Body of pancreas (tissue), 4 donors: Measurements from ENCODE around the gene DMRTB1. TPM values are rescaled to one million over a fixed set of nuclear protein-coding genes. Genes with fewer than 3 reads are reported as not detected.

Experiments used
- ATAC-seq: fragments of 150-250 bp; one replicate; pipeline ENCODE4 v1.9.1; 2016
- DNase-seq, 4 donors: peaks; one replicate each; pipeline ENCODE4 v3.0.0-alpha.2; 2019
- H3K27ac ChIP-seq, 4 donors: fragments of 200-600 bp; sonication (generic); 1 replicate in 3 of 4; 2 replicates in 1 of 4; pipeline versions ENCODE4 v1.5.1 to v1.6.1; 2016 to 2019; ENCODE audit warnings: mild to moderate bottlenecking in 1 of 4, mixed read lengths in 1 of 4, moderate library complexity in 1 of 4
- H3K27me3 ChIP-seq, 2 donors: fragments of 200-600 bp; sonication (generic); one replicate each; pipeline ENCODE4 v1.6.0; 2016; ENCODE audit warnings: mild to moderate bottlenecking in 1 of 2
- H3K36me3 ChIP-seq, 2 donors: fragments of 200-600 bp; sonication (generic); replicated peaks in 1 of 2; 2 replicates each; pipeline ENCODE4 v1.5.1; 2016; ENCODE audit warnings: low read depth in 2 of 2; ENCODE audit not compliant: insufficient read depth in 1 of 2
- H3K4me1 ChIP-seq: fragments of 200-600 bp; sonication (generic); one replicate; pipeline ENCODE4 v1.6.0; 2016
- H3K4me3 ChIP-seq, 2 donors: fragments of 200-600 bp; sonication (generic); 1 replicate in 1 of 2; 2 replicates in 1 of 2; pipeline ENCODE4 v1.5.1; 2016 to 2019
- H3K9me3 ChIP-seq, 3 donors: fragments of 200-600 bp; sonication (generic); 1 replicate in 2 of 3; 2 replicates in 1 of 3; pipeline ENCODE4 v1.5.1; 2016
- POLR2A ChIP-seq, 3 donors: fragments of 450-650 bp; IDR thresholded peaks; one replicate each; pipeline ENCODE4 v1.6.1; 2016; ENCODE audit warnings: antibody characterized with exemption in 3 of 3, mild to moderate bottlenecking in 2 of 3
- WGBS, 2 donors: methylation state at CpG; one replicate each; pipeline ENCODE4 v1.1.5; 2017; 5-methylcytosine and 5-hydroxymethylcytosine counted together
- intact Hi-C: fragments of 100-400 bp; cut with DNase I; formaldehyde crosslinking; loops from one replicate; pipeline ENCODE4 v1.15.1; 2023
- total RNA-seq, 2 donors: library from RNA; depleted of rRNA; stranded (reverse); fragments of >200 nt; gene quantifications; one replicate each; pipeline ENCODE4 v1.1.0, GENCODE V29; 2016
- TF ChIP-seq, protein P1 (sequence below), 7 experiments: fragments of 450-650 bp in 4 of 7; fragments of 200-600 bp in 3 of 7; sonication (generic) in 3 of 7; IDR thresholded peaks; one replicate each; pipeline ENCODE4 v1.5.1; 2016 to 2019; ENCODE audit warnings: antibody characterized with exemption in 7 of 7

DMRTB1 gene
- total RNA-seq, 2 donors from 2014 or later: not detected

GRCh38 chr1:53449021-53449420, 10.2 kb upstream of the DMRTB1 start:
- WGBS, 2 donors: 61 to 69% methylated on average over 3 of the region's 3 CpGs
- no peaks in the 10 kb centered on the region for H3K4me1 ChIP-seq
- no peak for DNase-seq

DNA sequence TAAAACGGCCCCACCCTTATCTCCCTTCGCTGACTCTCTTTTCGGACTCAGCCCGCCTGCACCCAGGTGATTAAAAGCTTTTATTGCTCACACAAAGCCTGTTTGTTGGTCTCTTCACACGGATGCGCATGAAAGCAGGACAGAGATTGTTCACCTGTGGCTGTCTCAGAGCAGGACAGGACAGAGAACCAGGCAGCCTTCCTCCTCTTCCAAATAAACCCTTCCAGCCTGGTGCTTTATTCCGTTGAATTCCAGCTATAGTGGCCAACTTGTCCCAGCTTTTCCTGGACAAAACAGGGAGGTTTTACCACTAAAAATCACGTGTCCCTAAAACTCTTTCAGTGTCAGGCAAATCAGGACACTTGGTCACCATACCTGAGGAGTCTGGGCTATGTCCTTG, 9.5 kb upstream of the DMRTB1 start:
- intact Hi-C loops: no loop called here
- DNase-seq: no peak
- Histone ChIP-seq H3K27ac (no peak overlapping the region), H3K9me3 (no peaks in the 10 kb centered on the region), H3K27me3 (no peaks in the 10 kb centered on the region), H3K4me3 (no peak overlapping the region), H3K36me3 (no peaks in the 10 kb centered on the region), H3K4me1 (no peaks in the 10 kb centered on the region)
- ATAC-seq: no peak
- WGBS, 2 donors: 32 to 33% methylated on average over 8 of the region's 8 CpGs
- TF ChIP-seq, protein P1, sequence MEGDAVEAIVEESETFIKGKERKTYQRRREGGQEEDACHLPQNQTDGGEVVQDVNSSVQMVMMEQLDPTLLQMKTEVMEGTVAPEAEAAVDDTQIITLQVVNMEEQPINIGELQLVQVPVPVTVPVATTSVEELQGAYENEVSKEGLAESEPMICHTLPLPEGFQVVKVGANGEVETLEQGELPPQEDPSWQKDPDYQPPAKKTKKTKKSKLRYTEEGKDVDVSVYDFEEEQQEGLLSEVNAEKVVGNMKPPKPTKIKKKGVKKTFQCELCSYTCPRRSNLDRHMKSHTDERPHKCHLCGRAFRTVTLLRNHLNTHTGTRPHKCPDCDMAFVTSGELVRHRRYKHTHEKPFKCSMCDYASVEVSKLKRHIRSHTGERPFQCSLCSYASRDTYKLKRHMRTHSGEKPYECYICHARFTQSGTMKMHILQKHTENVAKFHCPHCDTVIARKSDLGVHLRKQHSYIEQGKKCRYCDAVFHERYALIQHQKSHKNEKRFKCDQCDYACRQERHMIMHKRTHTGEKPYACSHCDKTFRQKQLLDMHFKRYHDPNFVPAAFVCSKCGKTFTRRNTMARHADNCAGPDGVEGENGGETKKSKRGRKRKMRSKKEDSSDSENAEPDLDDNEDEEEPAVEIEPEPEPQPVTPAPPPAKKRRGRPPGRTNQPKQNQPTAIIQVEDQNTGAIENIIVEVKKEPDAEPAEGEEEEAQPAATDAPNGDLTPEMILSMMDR (IDR thresholded peaks at IDR 0.05): no peak
- no peak for TF ChIP-seq POLR2A (IDR thresholded peaks at IDR 0.05)

More at GRCh38 chr1:53449021-53449420, 10.2 kb upstream of the DMRTB1 start:
- no peaks in the 10 kb centered on the region for H3K27me3 ChIP-seq
- intact Hi-C loops: no loop called here
- TF ChIP-seq POLR2A (IDR thresholded peaks at IDR 0.05): no peak
- TF ChIP-seq, protein P1 (IDR thresholded peaks at IDR 0.05): no peak
- ATAC-seq: no peak
- no peaks in the 10 kb centered on the region for H3K9me3 ChIP-seq
- H3K4me3 ChIP-seq: no peak overlapping the region
- H3K36me3 ChIP-seq: no peaks in the 10 kb centered on the region
- H3K27ac ChIP-seq: no peak overlapping the region

GRCh38 chr1:53450225-53450624, 9.0 kb upstream of the DMRTB1 start:
- WGBS, 2 donors: 4 to 10% methylated on average over 2 of the region's 2 CpGs
- H3K27ac ChIP-seq: no peak overlapping the region
- H3K4me3 ChIP-seq: no peak overlapping the region
- no peaks in the 10 kb centered on the region for H3K4me1 ChIP-seq
- TF ChIP-seq, protein P1 (IDR thresholded peaks at IDR 0.05): no peak
- TF ChIP-seq POLR2A (IDR thresholded peaks at IDR 0.05): no peak
- DNase-seq: no peak
- ATAC-seq: no peak
- intact Hi-C loops: no loop called here
- no peaks in the 10 kb centered on the region for H3K9me3 ChIP-seq
- H3K36me3 ChIP-seq: no peaks in the 10 kb centered on the region
- no peaks in the 10 kb centered on the region for H3K27me3 ChIP-seq

- DNase-seq (no peak), ATAC-seq (no peak)
- intact Hi-C loops: no loop called here
- Histone ChIP-seq H3K27me3 (no peaks in the 10 kb centered on the region), H3K27ac (no peak overlapping the region), H3K36me3 (no peaks in the 10 kb centered on the region), H3K9me3 (no peaks in the 10 kb centered on the region), H3K4me3 (no peak overlapping the region), H3K4me1 (no peaks in the 10 kb centered on the region)
- TF ChIP-seq POLR2A (IDR thresholded peaks at IDR 0.05): no peak
- TF ChIP-seq, protein P1 (IDR thresholded peaks at IDR 0.05): no peak
- 77 to 80% methylated on average over 3 of the region's 3 CpGs for WGBS, 2 donors
Measured at GRCh38 chr1:53454019-53454418, 5.2 kb upstream of the DMRTB1 start.

GRCh38 chr1:53455364-53455991, 3.7 kb upstream of the DMRTB1 start:
- ATAC-seq: no peak
- H3K4me3 ChIP-seq: no peak overlapping the region
- no peaks in the 10 kb centered on the region for H3K27me3 ChIP-seq
- no peaks in the 10 kb centered on the region for H3K9me3 ChIP-seq
- no peak overlapping the region for H3K27ac ChIP-seq
- TF ChIP-seq, protein P1 (IDR thresholded peaks at IDR 0.05): no peak
- TF ChIP-seq POLR2A (IDR thresholded peaks at IDR 0.05): no peak
- WGBS, 2 donors: 83 to 86% methylated on average over 6 of the region's 6 CpGs
- H3K4me1 ChIP-seq: no peaks in the 10 kb centered on the region
- no peaks in the 10 kb centered on the region for H3K36me3 ChIP-seq
- no peak for DNase-seq
- intact Hi-C loops: no loop called here
